Measurements from ENCODE around the gene B4GAT1. TPM values are rescaled to one million over a fixed set of nuclear protein-coding genes. Genes with fewer than 3 reads are reported as not detected.

B4GAT1 gene
- total RNA-seq, 2 experiments from 2014 or later = 9.5 to 9.7 TPM

- POLR2A ChIA-PET = interaction anchor here (1.1 to 1.7 kb wide), 4 partner anchors 9 to 56 kb away, joined by 3 to 9 read pairs (median 5); partner anchors contain the start of genes B4GAT1 and YIF1A
- Mint-ChIP-seq H3K36me3 (peaks cover 11% of the 10 kb centered on the region), H3K27me3 (no peaks in the 10 kb centered on the region), H3K27ac (no peak overlapping the region), H3K9me3 (no peaks in the 10 kb centered on the region), H3K4me3 (no peak overlapping the region), H3K4me1 (peaks cover 31% of the 10 kb centered on the region)
- DNase-seq (peak; percentile 24), ATAC-seq (ENCODE audit: low read depth) (no peak)
Measured at GRCh38 chr11:66338276-66339161, 8.9 kb downstream of the B4GAT1 start.

- peak overlapping the region; percentile 79 for H3K27ac Mint-ChIP-seq
- H3K4me3 Mint-ChIP-seq = peak overlapping the region; percentile 18
- peaks cover 26% of the 10 kb centered on the region for H3K4me1 Mint-ChIP-seq
- no peaks in the 10 kb centered on the region for H3K9me3 Mint-ChIP-seq
- POLR2A ChIA-PET = interaction anchor here (0.5 to 8.7 kb wide), 9 partner anchors 7 to 320 kb away, joined by 3 to 94 read pairs (median 8); partner anchors contain the start of genes B4GAT1, BRMS1, CD248 and YIF1A
- no peaks in the 10 kb centered on the region for H3K27me3 Mint-ChIP-seq
- peaks cover 11% of the 10 kb centered on the region for H3K36me3 Mint-ChIP-seq
- no peak for ATAC-seq (ENCODE audit: low read depth)
- peak; percentile 28 for DNase-seq
Measured at GRCh38 chr11:66337103-66337899, 10.1 kb downstream of the B4GAT1 start.

- ATAC-seq (ENCODE audit: low read depth) (peak; percentile 76), DNase-seq (peak; percentile 77)
- Mint-ChIP-seq H3K4me1 (peaks cover 26% of the 10 kb centered on the region), H3K27me3 (no peaks in the 10 kb centered on the region), H3K27ac (peak within 1 kb of the TSS; percentile 79), H3K36me3 (peaks cover 7% of the 10 kb centered on the region), H3K4me3 (peak within 1 kb of the TSS; percentile 70), H3K9me3 (no peaks in the 10 kb centered on the region)
- POLR2A ChIA-PET = interaction anchor here (0.8 to 8.7 kb wide), 8 partner anchors 8 to 48 kb away, joined by 3 to 94 read pairs (median 9); partner anchors contain the start of genes BRMS1, CD248, SLC29A2 and YIF1A
Measured at GRCh38 chr11:66336234-66337102, 11.0 kb downstream of the B4GAT1 start, which contains the start of gene RIN1. Gene RIN1, minus strand, starts transcription at chr11:66336434. Its CDS starts 32 bp downstream, at chr11:66336402.

GRCh38 chr11:66335531-66336233, 11.7 kb downstream of the B4GAT1 start:
- Mint-ChIP-seq H3K36me3 (peaks cover 5% of the 10 kb centered on the region), H3K4me3 (peak overlapping the region; percentile 70), H3K27me3 (no peaks in the 10 kb centered on the region), H3K27ac (peak overlapping the region; percentile 79), H3K4me1 (peaks cover 26% of the 10 kb centered on the region), H3K9me3 (no peaks in the 10 kb centered on the region)
- POLR2A ChIA-PET = interaction anchor here (0.8 to 8.7 kb wide), 8 partner anchors 9 to 47 kb away, joined by 3 to 94 read pairs (median 9); partner anchors contain the start of genes BRMS1, CD248, SLC29A2 and YIF1A
- ATAC-seq (ENCODE audit: low read depth) (peak; percentile 7), DNase-seq (no peak)

- H3K9me3 Mint-ChIP-seq = no peaks in the 10 kb centered on the region
- peak; percentile 45 for DNase-seq
- H3K4me1 Mint-ChIP-seq = peaks cover 26% of the 10 kb centered on the region
- peaks cover 5% of the 10 kb centered on the region for H3K36me3 Mint-ChIP-seq
- H3K27ac Mint-ChIP-seq = no peak overlapping the region
- POLR2A ChIA-PET = interaction anchor here (0.7 to 8.7 kb wide), 8 partner anchors 8 to 46 kb away, joined by 3 to 94 read pairs (median 9); partner anchors contain the start of genes BRMS1, CD248, SLC29A2 and YIF1A
- H3K27me3 Mint-ChIP-seq = no peaks in the 10 kb centered on the region
- no peak overlapping the region for H3K4me3 Mint-ChIP-seq
- no peak for ATAC-seq (ENCODE audit: low read depth)
Measured at GRCh38 chr11:66334605-66335442, 12.6 kb downstream of the B4GAT1 start.

- H3K4me3 Mint-ChIP-seq = no peak overlapping the region
Measured at GRCh38 chr11:66333896-66334604, 13.4 kb downstream of the B4GAT1 start.

GRCh38 chr11:66333220-66333877, 14.1 kb downstream of the B4GAT1 start:
- Mint-ChIP-seq H3K27me3 (no peaks in the 10 kb centered on the region), H3K27ac (no peak overlapping the region), H3K4me3 (no peak overlapping the region), H3K36me3 (no peaks in the 10 kb centered on the region), H3K4me1 (peaks cover 25% of the 10 kb centered on the region), H3K9me3 (no peaks in the 10 kb centered on the region)
- no peak for ATAC-seq (ENCODE audit: low read depth)
- POLR2A ChIA-PET = interaction anchor here (2.3 to 8.7 kb wide), 3 partner anchors 16 to 21 kb away, joined by 10 to 94 read pairs (median 32); partner anchors contain the start of gene CD248
- peak; percentile 30 for DNase-seq

More at GRCh38 chr11:66333896-66334604, 13.4 kb downstream of the B4GAT1 start:
- Mint-ChIP-seq H3K36me3 (peaks cover 2% of the 10 kb centered on the region), H3K9me3 (no peaks in the 10 kb centered on the region), H3K27me3 (no peaks in the 10 kb centered on the region), H3K27ac (peak overlapping the region; percentile 33), H3K4me1 (peaks cover 26% of the 10 kb centered on the region)
- POLR2A ChIA-PET = interaction anchor here (0.7 to 8.7 kb wide), 5 partner anchors 10 to 45 kb away, joined by 3 to 94 read pairs (median 10); partner anchors contain the start of genes CD248, SLC29A2 and YIF1A
- DNase-seq (no peak), ATAC-seq (ENCODE audit: low read depth) (no peak)

GRCh38 chr11:66332371-66333219, 14.8 kb downstream of the B4GAT1 start:
- ATAC-seq (ENCODE audit: low read depth) = no peak
- Mint-ChIP-seq H3K4me3 (no peak overlapping the region), H3K27me3 (no peaks in the 10 kb centered on the region), H3K4me1 (peaks cover 30% of the 10 kb centered on the region), H3K9me3 (no peaks in the 10 kb centered on the region), H3K27ac (no peak overlapping the region), H3K36me3 (no peaks in the 10 kb centered on the region)
- POLR2A ChIA-PET = interaction anchor here (2.3 to 8.7 kb wide), 2 partner anchors 15 to 20 kb away, joined by 10 to 94 read pairs; partner anchors contain the start of gene CD248
- peak; percentile 28 for DNase-seq

- ATAC-seq (ENCODE audit: low read depth) (no peak), DNase-seq (peak; percentile 27)
- H3K27me3 Mint-ChIP-seq = no peaks in the 10 kb centered on the region
- H3K4me3 Mint-ChIP-seq = no peak overlapping the region
- H3K36me3 Mint-ChIP-seq = no peaks in the 10 kb centered on the region
- H3K27ac Mint-ChIP-seq = no peak overlapping the region
- H3K9me3 Mint-ChIP-seq = no peaks in the 10 kb centered on the region
- H3K4me1 Mint-ChIP-seq = peaks cover 28% of the 10 kb centered on the region
- POLR2A ChIA-PET = interaction anchor here (2.3 to 8.7 kb wide), 2 partner anchors 14 to 19 kb away, joined by 10 to 94 read pairs; partner anchors contain the start of gene CD248
Measured at GRCh38 chr11:66331542-66332370, 15.7 kb downstream of the B4GAT1 start.

Data from activated naive CD8-positive, alpha-beta T cell treated with anti-CD3 and anti-CD28 coated beads, Interleukin-2, amount 10 ng/mL, durations not matched to agents 7 days and 5 days (primary cell).